IMR-90 (cell line): ENCODE results near the gene PGPEP1. TPM values are rescaled to one million over a fixed set of nuclear protein-coding genes. Genes with fewer than 3 reads are reported as not detected.

Source experiments
- ATAC-seq: fragments of 200-7000 bp; cut with Tn5 transposase; 2 replicates; pipeline ENCODE4 v1.9.1; 2020; ENCODE audit warnings: low read depth, mild to moderate bottlenecking, moderate library complexity
- BruUV-seq: library from RNA; stranded (reverse); fragments of 400-500 nt; replicated peaks from 2 replicates; lab custom pipeline; 2021; lab: Mats Ljungman, UMichigan
- CTCF ChIA-PET: fragments of 300-600 bp; formaldehyde crosslinking; extraction: SDS; loops from one replicate; lab custom pipeline; 2021; ENCODE audit warnings: antibody characterized with exemption; lab: Yijun Ruan, JAX
- POLR2A ChIA-PET: fragments of 300-600 bp; sonication (Branson Sonifier 250); formaldehyde crosslinking; loops from one replicate; lab custom pipeline; 2022; ENCODE audit warnings: antibody characterized with exemption; ENCODE audit not compliant: unreplicated experiment; lab: Charles Lee
- DNase-seq: peaks from one replicate; pipeline ENCODE4 v3.0.0; 2013
- H2AFZ ChIP-seq: replicated peaks from 2 replicates; pipeline ENCODE3; 2013; ENCODE audit warnings: low read length, mild to moderate bottlenecking; ENCODE audit not compliant: poor library complexity
- H2AK5ac ChIP-seq: 2 replicates; pipeline ENCODE4 v1.6.1; 2013; ENCODE audit warnings: low read depth, low read length, inconsistent platforms
- H2AK9ac ChIP-seq: replicated peaks from 2 replicates; pipeline ENCODE3; 2013; ENCODE audit warnings: mild to moderate bottlenecking, low read depth, low read length, moderate library complexity; ENCODE audit not compliant: poor library complexity
- H2BK120ac ChIP-seq: 2 replicates; pipeline ENCODE4 v1.6.1; 2013; ENCODE audit warnings: low read depth, low read length, inconsistent platforms
- H2BK15ac ChIP-seq: 3 replicates; pipeline ENCODE4 v1.6.1; 2013; ENCODE audit warnings: low read depth, low read length, inconsistent platforms
- H2BK20ac ChIP-seq: 2 replicates; pipeline ENCODE4 v1.6.1; 2013; ENCODE audit warnings: low read depth, mild to moderate bottlenecking, inconsistent platforms, low read length, moderate library complexity
- H2BK5ac ChIP-seq: 2 replicates; pipeline ENCODE4 v1.6.1; 2013; ENCODE audit warnings: mild to moderate bottlenecking, low read depth, low read length, inconsistent platforms; ENCODE audit not compliant: poor library complexity, severe bottlenecking
- H3K14ac ChIP-seq: replicated peaks from 2 replicates; pipeline ENCODE4 v1.6.1; 2013; ENCODE audit warnings: low read depth, low read length, inconsistent platforms
- H3K18ac ChIP-seq: 2 replicates; pipeline ENCODE4 v1.6.1; 2013; ENCODE audit warnings: low read depth, low read length, control low read depth
- H3K23ac ChIP-seq: 2 replicates; pipeline ENCODE4 v1.6.1; 2013; ENCODE audit warnings: low read depth, low read length, inconsistent platforms
- H3K27ac ChIP-seq: 2 replicates; pipeline ENCODE4 v1.5.1; 2013; ENCODE audit warnings: mild to moderate bottlenecking, control low read depth, low read length; ENCODE audit not compliant: insufficient read depth
- H3K27me3 ChIP-seq: 2 replicates; pipeline ENCODE4 v1.6.1; 2013; ENCODE audit warnings: low read length; ENCODE audit not compliant: control insufficient read depth, insufficient read depth
- H3K36me3 ChIP-seq: 2 replicates; pipeline ENCODE4 v1.6.1; 2013; ENCODE audit warnings: low read length, mixed read lengths; ENCODE audit not compliant: control insufficient read depth, insufficient read depth
- H3K4ac ChIP-seq: 2 replicates; pipeline ENCODE4 v1.6.1; 2013; ENCODE audit warnings: low read depth, low read length, inconsistent platforms
- H3K4me1 ChIP-seq: 2 replicates; pipeline ENCODE4 v1.6.1; 2013; ENCODE audit warnings: low read length, mixed read lengths; ENCODE audit not compliant: control insufficient read depth, insufficient read depth
- H3K4me2 ChIP-seq: 2 replicates; pipeline ENCODE4 v1.6.1; 2013; ENCODE audit warnings: low read depth, mild to moderate bottlenecking, control low read depth, low read length, moderate library complexity
- H3K4me3 ChIP-seq: 2 replicates; pipeline ENCODE4 v1.5.1; 2013; ENCODE audit warnings: low read depth, mild to moderate bottlenecking, control low read depth, low read length, moderate library complexity; ENCODE audit not compliant: insufficient read depth
- H3K56ac ChIP-seq: 2 replicates; pipeline ENCODE4 v1.6.1; 2013; ENCODE audit warnings: low read length, inconsistent platforms; ENCODE audit not compliant: insufficient read depth; ENCODE audit errors: extremely low read depth
- H3K79me1 ChIP-seq, 2 experiments: 2 replicates each; pipeline ENCODE4 v1.6.1; 2013; ENCODE audit warnings: low read length in 2 of 2, inconsistent platforms in 1 of 2, low read depth in 1 of 2
- H3K9ac ChIP-seq: 2 replicates; pipeline ENCODE4 v1.6.1; 2013; ENCODE audit warnings: low read depth, low read length, control low read depth
- H3K9me1 ChIP-seq: 2 replicates; pipeline ENCODE4 v1.6.1; 2013; ENCODE audit warnings: low read length, inconsistent platforms; ENCODE audit not compliant: insufficient read depth
- H3K9me3 ChIP-seq: 2 replicates; pipeline ENCODE4 v1.6.1; 2013; ENCODE audit warnings: low read length; ENCODE audit not compliant: control insufficient read depth, insufficient read depth
- H4K20me1 ChIP-seq: 2 replicates; pipeline ENCODE4 v1.6.1; 2013; ENCODE audit warnings: low read length, inconsistent platforms; ENCODE audit not compliant: insufficient read depth
- H4K5ac ChIP-seq: 2 replicates; pipeline ENCODE4 v1.6.1; 2013; ENCODE audit warnings: mild to moderate bottlenecking, low read depth, low read length, control low read depth
- H4K8ac ChIP-seq, 2 experiments: 2 replicates each; pipeline ENCODE4 v1.6.1; 2013; ENCODE audit warnings: low read depth in 2 of 2, low read length in 2 of 2, control low read depth in 1 of 2, inconsistent platforms in 1 of 2
- H4K91ac ChIP-seq: 2 replicates; pipeline ENCODE4 v1.6.1; 2013; ENCODE audit warnings: low read depth, low read length, inconsistent platforms; ENCODE audit not compliant: insufficient read depth
- CEBPB ChIP-seq: IDR thresholded peaks from 2 replicates; pipeline ENCODE4 v1.6.1; 2012; ENCODE audit warnings: low read depth, low read length, improper control_type of control experiment
- RAD21 ChIP-seq: IDR thresholded peaks from 2 replicates; pipeline ENCODE4 v1.6.1; 2012; ENCODE audit warnings: low read length, improper control_type of control experiment
- RCOR1 ChIP-seq: IDR thresholded peaks from 2 replicates; pipeline ENCODE4 v1.6.1; 2012; ENCODE audit warnings: mild to moderate bottlenecking, low read length, improper control_type of control experiment; ENCODE audit not compliant: insufficient replicate concordance
- SMC3 ChIP-seq: fragments of 150-350 bp; IDR thresholded peaks from 2 replicates; pipeline ENCODE4 v1.6.1; 2016; ENCODE audit warnings: low read depth, mild to moderate bottlenecking, antibody characterized with exemption, low read length, moderate library complexity
- WGBS, 2 experiments: methylation state at CpG; one replicate each; pipeline versions ENCODE4 v1.1.5 to v1.1.7; 2013; ENCODE audit warnings: missing lambda C conversion rate in 2 of 2; ENCODE audit not compliant: insufficient read length in 1 of 2; ENCODE audit errors: extremely low coverage in 2 of 2; 5-methylcytosine and 5-hydroxymethylcytosine counted together
- dilution Hi-C: fragments of 300-500 bp; cut with HindIII; formaldehyde crosslinking; loops from one replicate; pipeline ENCODE4 v1.14.3; 2018; ENCODE audit warnings: low sequenced_read_pairs; ENCODE audit not compliant: unreplicated experiment
- in situ Hi-C: fragments of 300-500 bp; cut with MboI; formaldehyde crosslinking; loops from 3 replicates; pipeline ENCODE4 v1.14.3; 2019; ENCODE audit warnings: low sequenced_read_pairs, inconsistent platforms, mixed read lengths
- intact Hi-C: fragments of 100-400 bp; cut with micrococcal nuclease; formaldehyde crosslinking; loops from 2 replicates; pipeline ENCODE4 v1.10.0; 2022
- polyA plus RNA-seq, 3 experiments: library from polyadenylated mRNA; depleted of rRNA; stranded (reverse); fragments of >200 nt; gene quantifications; 2 replicates each; pipeline ENCODE4 v1.2.3, GENCODE V29; 2012; ENCODE audit warnings: low replicate concordance in 1 of 3
- total RNA-seq: library from RNA; depleted of rRNA; stranded (reverse); fragments of >200 nt; gene quantifications from 2 replicates; pipeline ENCODE4 v1.2.3, GENCODE V29; 2012
- TF ChIP-seq, protein P1 (sequence below): fragments of 150-350 bp; IDR thresholded peaks from 2 replicates; pipeline ENCODE4 v1.6.1; 2016; ENCODE audit warnings: low read depth, mild to moderate bottlenecking, low read length, moderate library complexity, borderline replicate concordance
- TF ChIP-seq, protein P2 (sequence below): conservative IDR thresholded peaks from 2 replicates; pipeline ENCODE4 v1.5.1; 2012; ENCODE audit warnings: mild to moderate bottlenecking, low read depth, low read length, improper control_type of control experiment

The PGPEP1 gene
- total and polyA plus RNA-seq, 2 of the 4 experiments (the other 2 are of a cell fraction) = 11.8 to 14.3 TPM

DNA sequence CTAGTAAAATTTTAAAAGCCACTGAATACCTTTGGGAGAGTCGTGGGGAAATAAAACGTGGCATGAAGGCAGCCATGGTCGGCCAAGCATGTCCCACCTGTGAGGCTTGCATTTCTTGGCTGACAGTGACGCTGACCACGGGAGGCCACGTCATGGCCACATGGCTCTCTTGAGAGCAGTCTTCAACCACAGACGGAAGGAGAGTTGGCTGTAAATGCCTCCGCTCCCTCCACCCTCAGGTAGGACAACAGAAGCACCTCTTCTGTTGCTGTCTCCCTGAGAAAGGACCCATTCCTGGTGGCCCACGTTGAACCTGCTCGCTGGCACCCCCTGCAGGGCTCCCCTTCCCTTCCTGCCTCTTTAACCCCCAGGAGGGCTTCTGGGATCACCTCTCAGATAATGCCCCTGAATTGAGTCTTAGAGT lies 67.7 kb downstream of the PGPEP1 start:
- dilution Hi-C loops = no loop called here
- H3K23ac ChIP-seq = no peak overlapping the region
- H3K9me1 ChIP-seq = no peaks in the 10 kb centered on the region
- TF ChIP-seq RAD21 (peak; percentile 47), SMC3 (peak; percentile 38), CEBPB (no peak), RCOR1 (no peak)
- TF ChIP-seq, protein P1, sequence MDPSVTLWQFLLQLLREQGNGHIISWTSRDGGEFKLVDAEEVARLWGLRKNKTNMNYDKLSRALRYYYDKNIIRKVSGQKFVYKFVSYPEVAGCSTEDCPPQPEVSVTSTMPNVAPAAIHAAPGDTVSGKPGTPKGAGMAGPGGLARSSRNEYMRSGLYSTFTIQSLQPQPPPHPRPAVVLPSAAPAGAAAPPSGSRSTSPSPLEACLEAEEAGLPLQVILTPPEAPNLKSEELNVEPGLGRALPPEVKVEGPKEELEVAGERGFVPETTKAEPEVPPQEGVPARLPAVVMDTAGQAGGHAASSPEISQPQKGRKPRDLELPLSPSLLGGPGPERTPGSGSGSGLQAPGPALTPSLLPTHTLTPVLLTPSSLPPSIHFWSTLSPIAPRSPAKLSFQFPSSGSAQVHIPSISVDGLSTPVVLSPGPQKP = no peak
- TF ChIP-seq, protein P2, sequence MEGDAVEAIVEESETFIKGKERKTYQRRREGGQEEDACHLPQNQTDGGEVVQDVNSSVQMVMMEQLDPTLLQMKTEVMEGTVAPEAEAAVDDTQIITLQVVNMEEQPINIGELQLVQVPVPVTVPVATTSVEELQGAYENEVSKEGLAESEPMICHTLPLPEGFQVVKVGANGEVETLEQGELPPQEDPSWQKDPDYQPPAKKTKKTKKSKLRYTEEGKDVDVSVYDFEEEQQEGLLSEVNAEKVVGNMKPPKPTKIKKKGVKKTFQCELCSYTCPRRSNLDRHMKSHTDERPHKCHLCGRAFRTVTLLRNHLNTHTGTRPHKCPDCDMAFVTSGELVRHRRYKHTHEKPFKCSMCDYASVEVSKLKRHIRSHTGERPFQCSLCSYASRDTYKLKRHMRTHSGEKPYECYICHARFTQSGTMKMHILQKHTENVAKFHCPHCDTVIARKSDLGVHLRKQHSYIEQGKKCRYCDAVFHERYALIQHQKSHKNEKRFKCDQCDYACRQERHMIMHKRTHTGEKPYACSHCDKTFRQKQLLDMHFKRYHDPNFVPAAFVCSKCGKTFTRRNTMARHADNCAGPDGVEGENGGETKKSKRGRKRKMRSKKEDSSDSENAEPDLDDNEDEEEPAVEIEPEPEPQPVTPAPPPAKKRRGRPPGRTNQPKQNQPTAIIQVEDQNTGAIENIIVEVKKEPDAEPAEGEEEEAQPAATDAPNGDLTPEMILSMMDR = peak; percentile 33; the same call in 1 of the 2 replicates
- H2AK9ac ChIP-seq = no peak overlapping the region
- H2AFZ ChIP-seq = peak overlapping the region; percentile 67
- H3K79me1 ChIP-seq = no peaks in the 10 kb centered on the region
- no TSS peak for BruUV-seq
- H4K5ac ChIP-seq = no peak overlapping the region
- ChIA-PET CTCF (no interaction called here), POLR2A (no interaction called here)
- H2BK20ac ChIP-seq = no peak overlapping the region
- no peak overlapping the region for H3K4me2 ChIP-seq
- ATAC-seq (no peak; the same call in 1 of the 2 replicates), DNase-seq (no peak)
- no peak overlapping the region for H4K91ac ChIP-seq
- H3K9ac ChIP-seq = no peak overlapping the region
- no peak overlapping the region for H2BK120ac ChIP-seq
- H4K8ac ChIP-seq = no peak overlapping the region
- no peak overlapping the region for H3K14ac ChIP-seq
- H3K18ac ChIP-seq = no peak overlapping the region
- no peak overlapping the region for H3K27ac ChIP-seq
- no peaks in the 10 kb centered on the region for H3K4me1 ChIP-seq
- no peak overlapping the region for H3K56ac ChIP-seq
- H2BK5ac ChIP-seq = no peak overlapping the region
- peak overlapping the region; percentile 90; the same call in 1 of the 2 replicates for H2AK5ac ChIP-seq
- 0 out of 2 replicates have a peak overlapping the region, but pooled peaks have one; percentile 42 for H3K4ac ChIP-seq
- no peaks in the 10 kb centered on the region for H3K9me3 ChIP-seq
- H3K4me3 ChIP-seq = no peak overlapping the region
- 73% methylated on average over 3 of the region's 10 CpGs; no CpG with 5 or more reads in 1 of the 2 experiments for WGBS, 2 experiments
- H3K36me3 ChIP-seq = no peaks in the 10 kb centered on the region
- in situ Hi-C loops = loop anchor here (5.0 to 10.0 kb wide), 2 partner anchors 56 to 133 kb away; partner anchors contain the start of gene IQCN
- H3K27me3 ChIP-seq = no peaks in the 10 kb centered on the region
- no peak overlapping the region; the same call in 2 of the 3 replicates for H2BK15ac ChIP-seq
- intact Hi-C loops = no loop called here
- H4K20me1 ChIP-seq = no peaks in the 10 kb centered on the region
